Left ventricle myocardium inferior (tissue), 1 donor: ENCODE data around the gene RBM44. TPM values are rescaled to one million over a fixed set of nuclear protein-coding genes. Genes with fewer than 3 reads are reported as not detected.

Experiments
- DNase-seq: peaks from one replicate; pipeline ENCODE4 v3.0.0-alpha.2; 2020
- H3K27ac ChIP-seq: fragments of 200-600 bp; replicated peaks from 2 replicates; pipeline ENCODE4 v1.8.0; 2021
- H3K27me3 ChIP-seq: fragments of 200-600 bp; 2 replicates; pipeline ENCODE4 v1.8.0; 2021; ENCODE audit warnings: low read depth
- H3K36me3 ChIP-seq: fragments of 200-600 bp; 2 replicates; pipeline ENCODE4 v1.8.0; 2021
- H3K4me1 ChIP-seq: fragments of 200-600 bp; 2 replicates; pipeline ENCODE4 v1.8.0; 2021
- H3K4me3 ChIP-seq: fragments of 200-600 bp; 2 replicates; pipeline ENCODE4 v1.8.0; 2021; ENCODE audit warnings: mild to moderate bottlenecking, moderate library complexity
- H3K9me3 ChIP-seq: fragments of 200-600 bp; replicated peaks from 2 replicates; pipeline ENCODE4 v1.8.0; 2021
- CTCF ChIP-seq: fragments of 200-600 bp; IDR thresholded peaks from 2 replicates; pipeline ENCODE4 v1.8.0; 2021; ENCODE audit warnings: antibody characterized with exemption, mild to moderate bottlenecking, borderline replicate concordance
- intact Hi-C: fragments of 100-400 bp; cut with micrococcal nuclease; formaldehyde crosslinking; loops from one replicate; pipeline ENCODE4 v1.11.0; 2022
- total RNA-seq: library from RNA; stranded (reverse); fragmentation: NEBNext Ultra II Directional; extraction: Animal tissue kit (Norgen Biotek cat#: 25700); gene quantifications from one replicate; pipeline ENCODE4 v1.2.1, GENCODE V29; 2021
- donor health status: DM: no; HTN: yes; CAD: no; lungs with severe emphysema.

Gene RBM44
- total RNA-seq, 1 donor from 2014 or later = 0.27 TPM

GRCh38 chr2:237870126-237870525, 71.5 kb downstream of the RBM44 start:
- intact Hi-C loops = no loop called here
- Histone ChIP-seq H3K27ac (no peak overlapping the region), H3K9me3 (no peaks in the 10 kb centered on the region), H3K27me3 (no peaks in the 10 kb centered on the region), H3K36me3 (no peaks in the 10 kb centered on the region), H3K4me1 (peaks cover 77% of the 10 kb centered on the region), H3K4me3 (no peak overlapping the region)
- no peak for DNase-seq
- TF ChIP-seq CTCF = no peak

GRCh38 chr2:237870754-237871651, 72.4 kb downstream of the RBM44 start:
- H3K36me3 ChIP-seq = no peaks in the 10 kb centered on the region
- H3K9me3 ChIP-seq = no peaks in the 10 kb centered on the region
- H3K27me3 ChIP-seq = no peaks in the 10 kb centered on the region
- no peak for TF ChIP-seq CTCF
- peak overlapping the region; percentile 25 for H3K27ac ChIP-seq
- DNase-seq = no peak
- intact Hi-C loops = no loop called here
- H3K4me1 ChIP-seq = peaks cover 77% of the 10 kb centered on the region
- no peak overlapping the region for H3K4me3 ChIP-seq

GRCh38 chr2:237872178-237872887, 73.8 kb downstream of the RBM44 start:
- H3K9me3 ChIP-seq = no peaks in the 10 kb centered on the region
- no peak for DNase-seq
- intact Hi-C loops = no loop called here
- H3K4me1 ChIP-seq = peaks cover 81% of the 10 kb centered on the region
- peak overlapping the region; percentile 40 for H3K27ac ChIP-seq
- TF ChIP-seq CTCF = no peak
- H3K4me3 ChIP-seq = no peak overlapping the region
- no peaks in the 10 kb centered on the region for H3K27me3 ChIP-seq
- H3K36me3 ChIP-seq = no peaks in the 10 kb centered on the region

- intact Hi-C loops = no loop called here
- H3K4me3 ChIP-seq = no peak overlapping the region
- no peak overlapping the region for H3K27ac ChIP-seq
- TF ChIP-seq CTCF = no peak
- H3K9me3 ChIP-seq = no peaks in the 10 kb centered on the region
- no peaks in the 10 kb centered on the region for H3K27me3 ChIP-seq
- no peaks in the 10 kb centered on the region for H3K36me3 ChIP-seq
- H3K4me1 ChIP-seq = peaks cover 83% of the 10 kb centered on the region
- no peak for DNase-seq
Observed at GRCh38 chr2:237873421-237873831, 74.8 kb downstream of the RBM44 start.

GRCh38 chr2:237873897-237874551, 75.4 kb downstream of the RBM44 start:
- H3K27ac ChIP-seq = no peak overlapping the region
- H3K9me3 ChIP-seq = no peaks in the 10 kb centered on the region
- TF ChIP-seq CTCF = no peak
- H3K36me3 ChIP-seq = no peaks in the 10 kb centered on the region
- intact Hi-C loops = no loop called here
- no peak for DNase-seq
- H3K4me3 ChIP-seq = no peak overlapping the region
- H3K4me1 ChIP-seq = peaks cover 89% of the 10 kb centered on the region
- no peaks in the 10 kb centered on the region for H3K27me3 ChIP-seq
